DOHH2 (cell line): ENCODE results near the gene MYO1D.

Source experiments
- H3F3A ChIP-seq: fragments of 200-600 bp; sonication (generic), shearing (Covaris generic); 2 replicates; pipeline ENCODE4 v1.6.0; 2016; ENCODE audit warnings: antibody characterized with exemption, mild to moderate bottlenecking; ENCODE audit not compliant: control insufficient read depth, insufficient read depth
- H3K27ac ChIP-seq: fragments of 200-600 bp; sonication (generic); 2 replicates; pipeline ENCODE4 v1.5.1; 2014; ENCODE audit warnings: low read depth, mild to moderate bottlenecking, low read length, moderate library complexity
- H3K27me3 ChIP-seq: fragments of 200-600 bp; sonication (generic); 2 replicates; pipeline ENCODE4 v1.6.1; 2014; ENCODE audit warnings: mild to moderate bottlenecking, low read length, mixed read lengths; ENCODE audit not compliant: control insufficient read depth
- H3K36me3 ChIP-seq: fragments of 200-600 bp; sonication (generic); 2 replicates; pipeline ENCODE4 v1.6.1; 2014; ENCODE audit warnings: mild to moderate bottlenecking, low read length, moderate library complexity, mixed read lengths; ENCODE audit not compliant: control insufficient read depth
- H3K4me1 ChIP-seq: fragments of 200-600 bp; sonication (generic); 2 replicates; pipeline ENCODE4 v1.6.1; 2014; ENCODE audit warnings: mild to moderate bottlenecking, low read length, mixed read lengths; ENCODE audit not compliant: control insufficient read depth
- H3K4me2 ChIP-seq: fragments of 200-600 bp; sonication (generic); 2 replicates; pipeline ENCODE4 v1.6.0; 2014; ENCODE audit warnings: mild to moderate bottlenecking, low read length, moderate library complexity
- H3K4me3 ChIP-seq: fragments of 200-600 bp; sonication (generic); 2 replicates; pipeline ENCODE4 v1.5.1; 2014; ENCODE audit warnings: mild to moderate bottlenecking, low read length, mixed read lengths
- H3K79me2 ChIP-seq: fragments of 200-600 bp; sonication (generic); 2 replicates; pipeline ENCODE4 v1.6.1; 2014; ENCODE audit warnings: mild to moderate bottlenecking, low read length, mixed read lengths; ENCODE audit not compliant: control insufficient read depth
- H3K9me2 ChIP-seq: fragments of 200-600 bp; sonication (generic); replicated peaks from 2 replicates; pipeline ENCODE4 v1.6.1; 2014; ENCODE audit warnings: mild to moderate bottlenecking, low read length, mixed read lengths; ENCODE audit not compliant: control insufficient read depth
- H3K9me3 ChIP-seq: fragments of 200-600 bp; sonication (generic); 2 replicates; pipeline ENCODE4 v1.6.1; 2014; ENCODE audit warnings: antibody characterized with exemption, low read length, mixed read lengths; ENCODE audit not compliant: control insufficient read depth, insufficient read depth
- H4K20me1 ChIP-seq: fragments of 200-600 bp; sonication (generic); 2 replicates; pipeline ENCODE4 v1.6.0; 2014; ENCODE audit warnings: low read depth, mild to moderate bottlenecking, antibody characterized with exemption, low read length, moderate library complexity; ENCODE audit not compliant: control insufficient read depth, insufficient read depth
- CTCF ChIP-seq: fragments of 200-600 bp; sonication (generic); IDR thresholded peaks from one replicate; pipeline ENCODE4 v1.5.1; 2014; ENCODE audit warnings: antibody characterized with exemption, mild to moderate bottlenecking, low read depth, low read length; ENCODE audit not compliant: poor library complexity, severe bottlenecking
- EZH2phosphoT487 ChIP-seq: fragments of 200-600 bp; sonication (generic); IDR thresholded peaks from 2 replicates; pipeline ENCODE4 v1.6.1; 2017; ENCODE audit warnings: borderline replicate concordance, mild to moderate bottlenecking, antibody characterized with exemption, low read length, moderate library complexity, mixed read lengths

MYO1D gene

DNA sequence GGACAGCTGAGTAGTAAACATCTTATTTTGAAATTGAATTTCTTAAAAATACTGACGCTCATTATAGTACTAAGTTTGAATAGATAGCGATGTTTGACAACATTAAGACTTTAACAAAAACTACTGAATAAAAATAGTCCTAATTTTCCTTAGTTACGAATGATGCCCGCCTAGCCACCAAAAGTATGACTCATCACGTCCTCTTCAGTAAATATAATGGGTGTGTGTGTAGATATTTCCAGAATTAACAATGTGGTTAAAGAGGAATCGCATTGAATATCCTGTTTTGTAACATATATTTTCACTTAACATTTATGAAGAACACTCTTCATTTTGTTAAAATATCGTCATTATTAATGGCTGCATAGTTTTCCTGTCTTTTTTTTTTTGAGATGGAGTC is 187.6 kb downstream of the MYO1D start:
- Histone ChIP-seq H3K36me3 (no peaks in the 10 kb centered on the region), H3K27ac (no peak overlapping the region), H3K79me2 (no peaks in the 10 kb centered on the region), H3K9me3 (no peaks in the 10 kb centered on the region), H3K27me3 (no peaks in the 10 kb centered on the region), H3K4me3 (no peak overlapping the region), H3K4me1 (no peaks in the 10 kb centered on the region), H3K4me2 (no peak overlapping the region), H4K20me1 (no peaks in the 10 kb centered on the region), H3K9me2 (no peaks in the 10 kb centered on the region), H3F3A (no peaks in the 10 kb centered on the region)
- TF ChIP-seq EZH2phosphoT487 (no peak), CTCF (no peak)

- H3K4me3 ChIP-seq: no peak overlapping the region
- H3K79me2 ChIP-seq: no peaks in the 10 kb centered on the region
Observed at GRCh38 chr17:32688221-32688620, 188.7 kb downstream of the MYO1D start.

DNA sequence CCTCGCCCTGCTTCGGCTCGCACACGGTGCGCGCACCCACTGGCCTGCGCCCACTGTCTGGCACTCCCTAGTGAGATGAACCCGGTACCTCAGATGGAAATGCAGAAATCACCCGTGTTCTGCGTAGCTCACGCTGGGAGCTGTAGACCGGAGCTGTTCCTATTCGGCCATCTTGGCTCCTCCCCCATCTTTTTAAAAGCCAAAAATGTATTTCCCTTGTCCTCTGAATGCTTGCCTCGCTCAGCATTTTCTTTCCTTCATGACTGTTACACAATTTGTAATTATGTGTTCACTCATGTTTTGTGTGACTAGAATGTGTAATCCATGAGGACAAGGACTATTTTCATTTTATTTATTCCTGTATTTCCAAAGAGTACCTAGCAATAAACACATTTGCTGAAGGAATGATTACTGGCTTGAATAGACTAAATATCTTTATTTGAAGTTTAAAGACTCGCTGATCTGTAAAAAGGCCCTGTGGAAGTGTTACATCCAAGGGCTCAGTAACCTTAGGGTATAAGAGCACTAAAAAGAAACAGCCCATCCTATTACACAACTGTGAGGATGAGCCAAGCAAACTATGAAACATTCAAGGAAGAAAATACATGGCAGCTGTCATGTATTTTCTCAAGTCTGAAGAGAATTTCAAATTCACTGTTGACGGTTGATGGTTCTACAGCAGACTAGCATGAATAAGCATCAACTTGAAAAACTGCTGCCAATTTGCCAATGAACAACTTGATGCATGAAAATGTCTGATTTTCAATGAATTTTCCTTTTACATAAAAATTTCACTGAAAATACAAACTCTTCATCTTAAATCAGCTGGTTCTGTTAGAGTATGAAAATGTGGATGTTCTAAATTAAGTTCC is 192.6 kb downstream of the MYO1D start:
- H3K4me1 ChIP-seq: no peaks in the 10 kb centered on the region
- no peak overlapping the region for H3K27ac ChIP-seq
- H3K4me3 ChIP-seq: no peak overlapping the region
- no peaks in the 10 kb centered on the region for H3K9me2 ChIP-seq
- no peaks in the 10 kb centered on the region for H3K79me2 ChIP-seq
- H3K27me3 ChIP-seq: no peaks in the 10 kb centered on the region
- H3K4me2 ChIP-seq: no peak overlapping the region
- H3F3A ChIP-seq: no peaks in the 10 kb centered on the region
- H3K9me3 ChIP-seq: no peaks in the 10 kb centered on the region
- no peaks in the 10 kb centered on the region for H3K36me3 ChIP-seq
- TF ChIP-seq CTCF: no peak
- TF ChIP-seq EZH2phosphoT487: no peak
- no peaks in the 10 kb centered on the region for H4K20me1 ChIP-seq

More at GRCh38 chr17:32688221-32688620, 188.7 kb downstream of the MYO1D start:
- Histone ChIP-seq H3F3A (no peaks in the 10 kb centered on the region), H3K27ac (no peak overlapping the region), H3K4me2 (no peak overlapping the region), H3K4me1 (no peaks in the 10 kb centered on the region), H3K9me3 (no peaks in the 10 kb centered on the region), H3K9me2 (no peaks in the 10 kb centered on the region), H3K36me3 (no peaks in the 10 kb centered on the region), H3K27me3 (no peaks in the 10 kb centered on the region), H4K20me1 (no peaks in the 10 kb centered on the region)
- TF ChIP-seq EZH2phosphoT487: no peak
- TF ChIP-seq CTCF: no peak
